Body of pancreas (tissue), 4 donors: Measurements from ENCODE around the gene TENT5C.

Source experiments
- POLR2A ChIP-seq, 3 donors: fragments of 450-650 bp; IDR thresholded peaks; one replicate each; pipeline ENCODE4 v1.6.1; 2016; ENCODE audit warnings: antibody characterized with exemption in 3 of 3, mild to moderate bottlenecking in 2 of 3
- TF ChIP-seq, protein P1 (sequence below), 7 experiments: fragments of 450-650 bp in 4 of 7; fragments of 200-600 bp in 3 of 7; sonication (generic) in 3 of 7; IDR thresholded peaks; one replicate each; pipeline ENCODE4 v1.5.1; 2016 to 2019; ENCODE audit warnings: antibody characterized with exemption in 7 of 7

DNA sequence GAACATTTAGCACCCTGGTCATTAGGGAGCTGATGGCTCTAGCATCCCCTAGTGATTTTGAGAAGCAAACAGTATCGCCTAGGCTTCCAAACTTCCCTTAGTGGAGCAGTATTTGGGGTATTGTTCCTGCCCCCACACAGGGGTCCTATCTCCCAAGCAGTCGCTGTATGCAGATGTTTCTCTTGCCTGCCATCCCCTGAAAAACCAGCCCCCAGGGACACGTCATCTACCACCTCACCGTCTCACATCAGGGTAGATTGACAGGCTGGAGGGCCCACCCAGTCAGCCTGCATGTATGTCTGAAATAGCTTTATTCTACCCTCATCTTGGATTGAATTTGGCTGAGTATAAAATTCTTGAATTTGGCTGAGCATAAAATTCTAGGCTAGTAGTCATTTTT is 33.9 kb downstream of the TENT5C start:
- TF ChIP-seq, protein P1, sequence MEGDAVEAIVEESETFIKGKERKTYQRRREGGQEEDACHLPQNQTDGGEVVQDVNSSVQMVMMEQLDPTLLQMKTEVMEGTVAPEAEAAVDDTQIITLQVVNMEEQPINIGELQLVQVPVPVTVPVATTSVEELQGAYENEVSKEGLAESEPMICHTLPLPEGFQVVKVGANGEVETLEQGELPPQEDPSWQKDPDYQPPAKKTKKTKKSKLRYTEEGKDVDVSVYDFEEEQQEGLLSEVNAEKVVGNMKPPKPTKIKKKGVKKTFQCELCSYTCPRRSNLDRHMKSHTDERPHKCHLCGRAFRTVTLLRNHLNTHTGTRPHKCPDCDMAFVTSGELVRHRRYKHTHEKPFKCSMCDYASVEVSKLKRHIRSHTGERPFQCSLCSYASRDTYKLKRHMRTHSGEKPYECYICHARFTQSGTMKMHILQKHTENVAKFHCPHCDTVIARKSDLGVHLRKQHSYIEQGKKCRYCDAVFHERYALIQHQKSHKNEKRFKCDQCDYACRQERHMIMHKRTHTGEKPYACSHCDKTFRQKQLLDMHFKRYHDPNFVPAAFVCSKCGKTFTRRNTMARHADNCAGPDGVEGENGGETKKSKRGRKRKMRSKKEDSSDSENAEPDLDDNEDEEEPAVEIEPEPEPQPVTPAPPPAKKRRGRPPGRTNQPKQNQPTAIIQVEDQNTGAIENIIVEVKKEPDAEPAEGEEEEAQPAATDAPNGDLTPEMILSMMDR (IDR thresholded peaks at IDR 0.05), result no peak
- TF ChIP-seq POLR2A (IDR thresholded peaks at IDR 0.05), result no peak
